ENCODE measurements around the gene KRT5. TPM values are rescaled to one million over a fixed set of nuclear protein-coding genes. Genes with fewer than 3 reads are reported as not detected.

KRT5 gene
- total RNA-seq, 1 donor from 2014 or later: not detected

DNA sequence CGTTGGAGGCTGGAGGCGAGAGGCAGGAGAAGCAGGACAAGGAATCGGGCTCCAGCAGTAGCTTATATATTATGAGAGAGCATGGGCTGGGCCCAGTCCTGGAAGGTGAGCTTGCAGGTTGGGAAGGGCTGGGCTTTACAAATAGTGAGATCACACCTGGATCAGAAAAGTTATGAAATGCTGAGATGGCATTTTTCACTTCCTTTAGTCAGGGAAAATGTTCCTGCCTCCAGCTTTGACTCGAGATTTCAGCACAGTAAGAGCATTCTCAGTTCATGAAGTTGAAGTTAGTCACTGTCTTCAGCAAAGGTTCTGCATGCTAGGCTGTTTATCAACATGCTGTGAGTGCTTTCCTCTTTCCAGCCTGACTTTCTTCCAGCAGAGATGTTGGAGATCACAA lies 46.4 kb downstream of the KRT5 start, which contains the start of gene KRT6C:
TSS of gene KRT6C (minus strand) at position 38 of the 400 bp plus-strand sequence. CDS start 68 bp downstream, outside the sequence.
- H3K4me3 ChIP-seq (ENCODE audit: low read depth, low read length): no peak within 1 kb of the TSS
- DNase-seq (ENCODE audit: low read depth): no peak
- TF ChIP-seq, protein P1, sequence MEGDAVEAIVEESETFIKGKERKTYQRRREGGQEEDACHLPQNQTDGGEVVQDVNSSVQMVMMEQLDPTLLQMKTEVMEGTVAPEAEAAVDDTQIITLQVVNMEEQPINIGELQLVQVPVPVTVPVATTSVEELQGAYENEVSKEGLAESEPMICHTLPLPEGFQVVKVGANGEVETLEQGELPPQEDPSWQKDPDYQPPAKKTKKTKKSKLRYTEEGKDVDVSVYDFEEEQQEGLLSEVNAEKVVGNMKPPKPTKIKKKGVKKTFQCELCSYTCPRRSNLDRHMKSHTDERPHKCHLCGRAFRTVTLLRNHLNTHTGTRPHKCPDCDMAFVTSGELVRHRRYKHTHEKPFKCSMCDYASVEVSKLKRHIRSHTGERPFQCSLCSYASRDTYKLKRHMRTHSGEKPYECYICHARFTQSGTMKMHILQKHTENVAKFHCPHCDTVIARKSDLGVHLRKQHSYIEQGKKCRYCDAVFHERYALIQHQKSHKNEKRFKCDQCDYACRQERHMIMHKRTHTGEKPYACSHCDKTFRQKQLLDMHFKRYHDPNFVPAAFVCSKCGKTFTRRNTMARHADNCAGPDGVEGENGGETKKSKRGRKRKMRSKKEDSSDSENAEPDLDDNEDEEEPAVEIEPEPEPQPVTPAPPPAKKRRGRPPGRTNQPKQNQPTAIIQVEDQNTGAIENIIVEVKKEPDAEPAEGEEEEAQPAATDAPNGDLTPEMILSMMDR (conservative IDR thresholded peaks at IDR 0.05; ENCODE audit: low read depth, low read length): no peak

DNA sequence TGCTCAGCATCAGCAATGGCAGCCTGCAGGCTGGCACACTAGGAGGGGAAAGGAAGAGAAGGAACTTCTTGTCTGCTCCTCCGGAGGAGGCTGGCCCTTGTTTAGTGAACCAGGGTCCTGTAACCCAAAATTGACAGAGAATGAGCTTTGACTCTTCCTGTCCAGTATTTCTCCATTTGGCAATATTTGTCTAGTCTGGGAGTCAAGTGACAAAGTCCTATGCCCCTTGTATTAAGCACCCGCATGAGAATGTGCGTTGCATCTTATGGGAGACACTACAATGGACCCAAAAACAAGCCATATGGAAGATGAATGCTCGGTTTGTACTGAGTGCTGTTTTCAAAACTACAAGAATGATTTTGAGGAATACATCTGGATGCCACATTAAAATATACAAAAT lies 50.3 kb downstream of the KRT5 start:
- H3K4me3 ChIP-seq (ENCODE audit: low read depth, low read length): no peak overlapping the region
- no peak for DNase-seq (ENCODE audit: low read depth)
- TF ChIP-seq, protein P1 (conservative IDR thresholded peaks at IDR 0.05; ENCODE audit: low read depth, low read length): no peak

DNA sequence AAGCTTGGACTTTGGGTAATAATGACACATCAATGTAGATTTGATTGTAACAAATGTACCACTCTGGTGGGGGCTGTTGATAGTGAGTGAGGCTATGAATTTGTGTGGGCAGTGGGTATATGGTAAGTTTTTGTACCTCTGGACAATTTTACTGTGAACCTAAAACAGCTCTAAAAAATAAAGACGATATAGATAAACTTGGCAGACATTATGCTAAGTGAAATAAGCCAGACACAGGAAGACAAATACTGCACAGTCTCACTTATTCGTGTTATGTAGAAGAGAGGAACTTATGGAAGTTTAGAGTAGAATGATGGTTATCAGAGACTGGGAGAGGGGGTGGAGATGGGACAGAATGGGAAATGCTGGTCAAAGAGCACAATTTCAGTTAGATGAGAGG lies 55.3 kb downstream of the KRT5 start:
- no peak for DNase-seq (ENCODE audit: low read depth)
- TF ChIP-seq, protein P1 (conservative IDR thresholded peaks at IDR 0.05; ENCODE audit: low read depth, low read length): no peak
- H3K4me3 ChIP-seq (ENCODE audit: low read depth, low read length): no peak overlapping the region

Other genes starting within 250 kb of the KRT5 start
- 2.2 and 2.7 TPM in 2 replicates for gene KRT86, start 245.7 kb downstream of the KRT5 start, total RNA-seq
- gene KRT81, start 228.9 kb downstream of the KRT5 start, total RNA-seq: 80.4 and 178 TPM in 2 replicates
- gene KRT83, start 199.0 kb downstream of the KRT5 start, total RNA-seq: not detected in 2 replicates
- not detected in 2 replicates for gene KRT85, start 152.9 kb downstream of the KRT5 start, total RNA-seq
- not detected in 2 replicates for gene KRT84, start 134.7 kb downstream of the KRT5 start, total RNA-seq
- not detected in 2 replicates for gene KRT82, start 114.1 kb downstream of the KRT5 start, total RNA-seq
- gene KRT75, start 86.0 kb downstream of the KRT5 start, total RNA-seq: not detected in 2 replicates
- gene KRT6B, start 68.2 kb downstream of the KRT5 start, total RNA-seq: not detected in 2 replicates
- gene KRT6C, start 46.6 kb downstream of the KRT5 start, total RNA-seq: not detected in 2 replicates
- 0.29 TPM in 1 of 2 replicates, not detected in the other for gene KRT6A, start 27.1 kb downstream of the KRT5 start, total RNA-seq
- gene KRT71, start 32.8 kb upstream of the KRT5 start, total RNA-seq: not detected in 2 replicates
- not detected in 2 replicates for gene KRT74, start 53.4 kb upstream of the KRT5 start, total RNA-seq
- not detected in 2 replicates for gene KRT72, start 81.1 kb upstream of the KRT5 start, total RNA-seq
- gene KRT73, start 98.2 kb upstream of the KRT5 start, total RNA-seq: not detected in 2 replicates
- gene KRT2, start 131.8 kb upstream of the KRT5 start, total RNA-seq: not detected in 2 replicates
- not detected in 2 replicates for gene KRT1, start 160.0 kb upstream of the KRT5 start, total RNA-seq
- not detected in 2 replicates for gene KRT77, start 183.1 kb upstream of the KRT5 start, total RNA-seq